T-helper 1 cell (primary cell): ENCODE data around the gene IPO9.

Experiments used
- DNase-seq, 5 donors: peaks; one replicate each; pipeline ENCODE4 v3.0.0-alpha.2; 2012 to 2020
- total RNA-seq, 4 donors: gene quantifications; one replicate each; lab custom pipeline; 2026; lab: John Stamatoyannopoulos, UW

Gene IPO9
- 52.5 to 97.7 (median 88.3) reads per million in 4 donors for total RNA-seq

DNA sequence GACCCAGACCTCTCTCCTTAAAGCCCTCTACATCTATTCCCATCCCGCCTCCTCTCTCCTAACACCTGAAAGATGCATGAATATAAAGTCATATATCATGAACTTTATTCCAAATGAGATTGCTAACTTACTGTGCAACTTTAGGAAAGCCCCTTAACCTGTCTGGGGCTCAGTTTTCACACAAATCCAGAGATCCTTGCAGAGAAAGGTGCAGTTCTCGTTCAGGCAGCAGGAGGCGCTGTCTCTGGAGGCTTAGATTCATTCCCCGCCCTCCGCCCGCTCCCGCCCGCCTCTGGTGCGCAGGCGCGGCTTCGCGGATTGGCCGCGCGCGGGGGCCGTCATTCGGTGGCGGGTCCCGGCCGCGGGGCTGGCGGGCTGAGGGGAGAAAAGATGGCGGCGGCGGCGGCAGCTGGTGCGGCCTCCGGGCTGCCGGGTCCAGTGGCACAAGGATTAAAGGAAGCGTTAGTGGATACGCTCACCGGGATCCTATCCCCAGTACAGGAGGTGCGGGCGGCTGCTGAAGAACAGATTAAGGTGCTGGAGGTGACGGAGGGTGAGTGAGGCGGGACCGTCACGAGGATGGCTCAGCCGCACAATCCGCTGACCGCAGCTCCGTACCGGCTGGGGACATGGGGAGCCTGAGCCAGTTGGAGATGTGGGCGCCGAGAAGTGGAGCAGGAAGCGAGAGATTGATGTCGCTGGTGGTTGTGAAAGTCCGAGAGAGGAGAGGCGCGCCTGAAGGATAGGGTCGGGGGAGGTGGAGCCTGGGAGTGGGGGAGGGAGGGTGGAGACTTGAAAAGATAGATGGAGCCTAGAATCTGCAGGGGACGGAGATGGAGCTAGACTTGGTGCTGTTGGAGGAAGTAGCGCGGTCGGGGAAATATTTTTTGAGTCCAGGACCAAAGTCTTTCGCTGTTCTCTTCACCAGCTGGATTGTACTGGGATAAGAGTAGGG is at the start of gene IPO9:
IPO9 (plus strand) TSS at position 338 of the 955 bp plus-strand sequence; CDS start at position 391, 53 bp downstream.
- peak; percentile 85 to 93 (median 92) for DNase-seq

DNA sequence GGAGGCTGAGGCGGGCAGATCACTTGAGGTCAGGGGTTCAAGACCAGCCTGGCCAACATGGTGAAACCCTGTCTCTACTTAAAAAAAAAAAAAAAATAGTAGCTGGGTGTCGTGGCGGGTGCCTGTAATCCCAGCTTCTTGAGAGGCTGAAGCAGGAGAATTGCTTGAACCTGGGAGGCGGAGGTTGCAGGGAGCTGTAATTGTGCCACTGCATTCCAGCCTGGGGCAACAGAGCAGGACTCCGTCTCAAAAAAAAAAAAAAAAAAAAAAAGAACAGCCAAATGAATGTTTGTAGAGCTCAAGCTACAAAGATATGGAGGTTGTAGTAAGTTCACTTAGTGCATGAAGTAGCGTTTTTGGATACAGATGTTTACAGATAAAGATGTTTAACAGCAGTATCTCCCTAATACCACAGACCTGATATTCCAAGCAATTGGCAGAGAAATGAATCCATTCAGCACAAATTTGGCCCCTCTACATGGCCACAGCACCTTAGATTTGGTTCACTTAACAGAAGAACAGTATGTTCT is 49.5 kb upstream of the IPO9 start:
- DNase-seq = no peak

DNA sequence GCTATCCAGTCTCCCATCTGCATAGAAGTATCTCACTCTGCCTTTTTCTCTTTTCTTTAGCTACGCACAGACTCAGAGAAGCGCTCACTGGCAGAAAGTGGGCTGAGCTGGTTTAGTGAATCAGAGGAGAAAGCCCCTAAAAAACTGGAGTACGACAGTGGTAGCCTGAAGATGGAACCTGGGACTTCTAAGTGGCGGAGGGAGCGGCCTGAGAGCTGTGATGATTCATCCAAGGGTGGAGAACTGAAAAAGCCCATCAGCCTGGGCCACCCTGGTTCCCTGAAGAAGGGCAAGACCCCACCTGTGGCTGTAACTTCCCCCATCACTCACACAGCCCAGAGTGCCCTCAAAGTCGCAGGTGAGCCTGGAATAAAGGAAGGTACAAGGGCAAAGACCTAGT is 48.0 kb upstream of the IPO9 start:
- no peak for DNase-seq

DNA sequence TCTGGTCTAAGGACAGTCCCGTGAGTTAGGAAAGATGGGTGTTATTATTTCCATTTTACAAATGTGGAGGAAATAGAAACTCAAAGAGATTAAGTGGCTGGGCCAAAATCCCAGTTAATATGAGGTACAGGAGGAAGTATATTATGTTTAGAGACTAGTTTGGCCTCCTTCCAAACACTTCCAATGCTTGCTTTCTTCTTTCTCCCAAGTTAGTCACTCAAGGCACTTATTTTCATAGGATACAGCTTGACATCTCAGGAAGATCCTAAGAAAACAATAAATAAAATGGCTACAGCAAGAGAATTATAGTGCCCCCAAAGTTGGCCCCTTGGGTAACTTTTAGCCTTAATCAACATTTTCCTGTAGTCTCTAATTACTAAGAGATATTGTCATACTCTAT is 47.5 kb upstream of the IPO9 start:
- no peak for DNase-seq

DNA sequence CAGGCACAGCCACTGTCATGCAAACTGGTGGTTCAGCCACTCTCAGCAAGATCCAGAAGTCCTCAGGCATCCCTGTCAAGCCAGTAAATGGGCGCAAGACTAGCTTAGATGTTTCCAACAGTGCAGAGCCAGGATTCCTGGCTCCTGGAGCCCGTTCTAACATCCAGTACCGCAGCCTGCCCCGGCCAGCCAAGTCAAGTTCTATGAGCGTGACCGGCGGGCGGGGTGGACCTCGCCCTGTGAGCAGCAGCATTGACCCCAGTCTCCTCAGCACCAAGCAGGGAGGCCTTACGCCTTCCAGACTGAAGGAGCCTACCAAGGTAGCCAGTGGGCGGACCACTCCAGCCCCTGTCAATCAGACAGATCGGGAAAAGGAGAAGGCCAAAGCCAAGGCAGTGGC is 46.6 kb upstream of the IPO9 start:
- DNase-seq = no peak

DNA sequence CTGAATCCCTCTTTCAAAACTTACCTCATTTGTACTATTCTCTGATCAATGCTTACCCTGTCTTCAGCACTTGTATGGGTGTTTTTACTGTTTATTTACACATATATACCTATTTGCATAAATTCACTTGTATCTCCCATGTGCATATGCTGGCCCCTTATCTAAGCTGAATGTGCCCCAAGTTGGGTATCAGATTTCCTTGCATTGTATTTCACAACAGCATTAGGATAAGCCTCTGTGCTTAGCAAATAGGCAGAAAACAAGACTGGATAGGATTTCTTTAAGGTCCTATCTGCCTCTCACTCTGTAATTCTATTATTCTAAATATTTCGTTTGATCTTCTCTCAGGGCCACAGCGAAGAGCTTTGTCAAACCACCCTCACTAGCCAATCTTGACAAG is 45.9 kb upstream of the IPO9 start:
- DNase-seq = no peak

DNA sequence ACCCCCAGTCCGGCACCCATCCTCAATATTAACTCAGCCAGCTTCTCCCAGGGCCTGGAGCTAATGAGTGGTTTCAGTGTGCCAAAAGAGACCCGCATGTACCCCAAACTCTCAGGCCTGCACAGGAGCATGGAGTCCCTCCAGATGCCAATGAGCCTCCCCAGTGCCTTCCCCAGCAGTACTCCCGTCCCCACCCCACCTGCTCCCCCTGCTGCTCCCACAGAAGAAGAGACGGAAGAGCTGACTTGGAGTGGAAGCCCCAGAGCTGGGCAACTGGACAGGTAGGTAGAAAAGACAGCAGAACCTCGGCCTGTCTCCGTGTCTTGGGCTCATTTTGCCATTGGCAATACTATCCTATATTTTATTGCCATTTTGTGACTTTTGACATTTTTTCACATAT is 45.4 kb upstream of the IPO9 start:
- no peak for DNase-seq

DNA sequence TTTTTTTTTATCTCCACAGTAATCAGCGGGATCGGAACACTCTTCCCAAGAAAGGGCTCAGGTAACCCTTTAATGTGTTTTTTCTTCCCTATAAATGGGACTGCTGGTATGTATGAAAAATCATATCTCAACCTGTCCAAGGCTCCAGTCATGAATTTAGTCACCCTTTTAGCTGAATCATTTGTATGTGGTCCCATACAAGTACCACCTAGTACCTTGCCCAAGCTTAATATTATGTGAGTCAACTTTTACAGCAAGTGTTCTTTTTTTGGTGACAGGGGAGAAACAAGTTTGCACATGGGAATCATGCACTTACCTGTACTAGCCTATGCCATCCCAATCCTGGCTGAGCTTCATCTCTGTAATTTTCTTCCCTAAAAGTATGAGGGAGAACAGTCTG is 43.7 kb upstream of the IPO9 start:
- no peak for DNase-seq

DNA sequence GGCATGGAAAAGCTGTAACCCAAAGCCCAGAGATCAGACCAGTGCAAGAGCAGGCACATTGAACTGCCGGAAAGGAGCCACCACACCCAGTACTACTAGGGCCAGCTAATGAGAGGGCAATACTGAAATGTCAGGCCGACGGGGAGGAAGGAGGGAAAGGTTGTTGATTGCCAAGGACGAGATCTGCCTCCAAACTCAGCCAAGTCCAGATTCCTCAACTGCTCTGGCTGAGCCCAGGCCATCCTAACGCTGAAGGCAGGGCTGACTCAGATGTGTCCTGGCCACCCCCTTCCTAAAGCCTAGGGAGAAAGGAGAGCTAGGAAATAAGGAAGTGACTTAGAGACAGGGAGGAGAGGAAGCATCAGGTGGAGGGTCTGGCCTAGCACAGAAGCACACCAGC is 42.1 kb upstream of the IPO9 start:
- DNase-seq = no peak

DNA sequence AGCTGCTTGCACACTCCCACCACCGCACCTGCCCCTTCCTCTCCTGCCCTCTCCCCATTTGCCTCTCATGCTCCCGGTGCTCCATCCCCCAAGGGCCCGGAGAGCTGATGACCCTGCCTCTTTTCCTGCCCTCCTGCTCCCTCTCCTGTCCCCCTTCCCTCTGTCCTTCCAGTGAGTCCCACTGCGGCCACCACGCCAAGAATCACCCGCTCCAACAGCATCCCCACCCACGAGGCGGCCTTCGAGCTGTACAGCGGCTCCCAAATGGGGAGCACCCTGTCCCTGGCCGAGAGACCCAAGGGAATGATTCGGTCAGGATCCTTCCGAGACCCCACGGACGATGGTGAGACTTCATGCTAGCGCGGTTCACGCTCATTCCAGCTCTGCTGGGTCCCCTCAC is 40.7 kb upstream of the IPO9 start:
- no peak for DNase-seq

DNA sequence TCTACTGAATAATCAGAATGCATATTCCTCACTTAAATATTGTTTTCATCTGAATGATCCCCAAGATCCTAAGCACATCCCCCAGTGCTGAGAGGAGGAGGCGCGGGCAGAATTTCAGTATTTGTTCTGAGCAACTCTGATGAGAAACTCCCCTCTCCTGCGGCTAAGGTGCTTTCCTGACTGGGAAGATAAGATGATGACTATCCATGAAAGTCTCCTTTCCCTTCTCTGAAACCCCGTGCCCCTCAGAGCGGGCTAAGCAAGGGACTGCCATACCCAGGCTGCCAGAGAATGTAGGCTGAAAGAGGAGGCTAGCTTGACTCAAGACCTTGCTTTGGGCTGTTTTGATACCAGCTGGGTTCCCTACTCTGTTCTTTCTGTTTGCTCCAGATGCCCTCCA is 39.7 kb upstream of the IPO9 start:
- no peak for DNase-seq

DNA sequence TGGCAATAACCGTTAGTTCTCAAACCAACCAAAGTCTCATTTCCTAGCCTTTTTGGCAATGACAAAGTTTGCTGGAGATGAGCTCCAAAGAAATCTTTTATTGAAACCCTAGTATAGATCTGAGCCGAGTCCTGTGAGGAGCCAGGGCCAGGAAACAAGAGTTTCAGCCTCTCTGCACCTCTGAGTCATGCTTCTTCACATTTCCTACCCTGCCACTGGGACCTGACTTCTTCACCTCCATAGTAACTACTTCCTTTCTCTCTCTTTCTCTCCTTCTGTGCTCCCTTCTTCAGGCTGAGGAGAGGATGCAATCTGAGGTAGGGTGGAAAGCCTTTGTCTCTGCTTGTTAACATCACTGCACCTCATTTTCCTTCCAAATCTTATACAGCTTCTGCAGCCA is 38.7 kb upstream of the IPO9 start:
- no peak for DNase-seq

DNA sequence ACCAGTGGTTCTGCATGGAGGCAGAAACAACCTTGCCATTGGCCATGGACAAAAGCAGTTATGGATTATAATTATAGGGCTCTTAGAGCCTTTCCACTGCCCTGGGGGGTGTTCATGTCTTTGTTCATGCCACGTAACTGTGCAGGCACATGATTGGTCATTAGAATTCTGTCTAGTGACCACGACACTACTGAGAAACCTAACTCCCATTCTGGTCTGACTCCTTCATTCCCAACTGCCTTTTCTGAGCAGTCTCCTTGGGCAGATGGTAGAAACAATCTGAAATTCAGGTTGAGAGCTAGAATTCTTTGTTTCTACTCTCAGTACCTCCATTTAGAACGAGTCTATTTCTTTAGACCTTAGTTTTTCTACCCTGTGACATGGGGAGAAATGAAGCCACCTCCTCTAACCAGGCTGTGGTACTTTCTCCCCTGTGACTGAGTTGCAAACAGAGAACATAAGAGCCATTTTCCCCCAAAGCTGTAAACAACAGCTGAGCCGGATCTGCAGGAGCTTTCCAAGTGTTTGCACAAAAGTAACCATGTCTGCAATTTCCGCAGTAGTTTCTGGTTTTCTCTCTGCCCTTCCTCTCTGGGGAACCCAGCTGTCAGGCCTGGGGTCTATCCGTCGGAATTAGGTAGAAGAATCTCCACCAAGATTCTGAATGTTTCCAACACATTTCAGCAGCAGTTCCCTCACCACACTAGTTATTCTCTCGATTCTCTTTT is 37.7 kb upstream of the IPO9 start:
- DNase-seq = no peak

DNA sequence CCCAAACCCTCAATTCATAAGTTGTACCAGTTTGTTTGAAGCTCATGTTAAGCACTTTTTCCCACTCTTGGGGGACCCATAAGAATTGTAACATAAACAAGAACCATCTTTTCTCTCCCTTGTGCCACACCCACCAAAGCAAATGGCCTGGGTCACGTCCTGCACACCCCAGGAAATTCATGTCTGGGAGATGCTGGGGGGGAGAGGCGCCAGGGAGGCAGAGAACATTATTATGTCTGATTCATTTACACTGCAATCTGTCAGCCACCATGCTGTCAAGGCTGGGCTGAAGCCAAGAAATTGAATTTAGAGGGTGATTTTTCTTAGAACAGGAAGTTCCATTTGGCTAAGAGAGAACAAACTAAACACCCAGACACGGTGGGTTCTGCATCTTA is 37.2 kb upstream of the IPO9 start:
- DNase-seq = no peak

DNA sequence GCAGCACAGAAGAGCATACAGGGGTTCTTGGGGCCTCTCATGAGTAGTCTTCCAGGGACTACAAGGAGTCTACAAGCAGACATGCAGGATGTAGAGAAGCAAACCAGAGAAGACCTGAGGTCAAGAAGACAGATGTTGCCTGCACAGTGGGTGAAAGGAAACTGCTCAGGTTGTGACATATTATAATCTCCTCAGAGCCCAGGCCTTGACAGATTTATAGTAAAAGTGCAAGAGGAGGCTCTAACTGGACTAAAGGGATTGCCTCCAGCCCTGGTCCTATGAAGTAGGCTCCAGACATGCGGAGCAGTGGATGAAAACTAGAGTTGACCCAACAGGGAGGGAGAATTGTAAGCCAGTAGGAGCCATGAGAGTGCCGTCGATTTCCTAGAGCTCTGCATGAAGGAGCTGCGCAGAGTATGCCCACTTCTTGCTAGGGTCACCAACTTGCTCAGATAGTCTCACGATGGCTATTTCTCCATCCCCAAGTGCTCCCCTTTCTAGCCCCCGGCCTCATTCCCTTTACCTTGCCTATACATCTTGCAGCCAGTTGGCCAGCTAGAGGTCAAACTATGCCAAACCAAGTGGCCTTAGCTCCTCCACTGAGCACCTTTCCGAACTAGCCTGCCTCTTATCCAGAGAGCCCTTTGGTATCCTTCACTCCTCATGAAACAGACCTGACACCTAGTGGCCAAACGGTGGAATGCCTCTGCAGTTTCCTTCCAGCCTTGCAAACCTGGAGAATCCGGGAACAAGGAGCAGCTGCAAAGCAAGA is 36.2 kb upstream of the IPO9 start:
- peak in 4 of 5 donors; percentile 10 to 34 (median 22) for DNase-seq

DNA sequence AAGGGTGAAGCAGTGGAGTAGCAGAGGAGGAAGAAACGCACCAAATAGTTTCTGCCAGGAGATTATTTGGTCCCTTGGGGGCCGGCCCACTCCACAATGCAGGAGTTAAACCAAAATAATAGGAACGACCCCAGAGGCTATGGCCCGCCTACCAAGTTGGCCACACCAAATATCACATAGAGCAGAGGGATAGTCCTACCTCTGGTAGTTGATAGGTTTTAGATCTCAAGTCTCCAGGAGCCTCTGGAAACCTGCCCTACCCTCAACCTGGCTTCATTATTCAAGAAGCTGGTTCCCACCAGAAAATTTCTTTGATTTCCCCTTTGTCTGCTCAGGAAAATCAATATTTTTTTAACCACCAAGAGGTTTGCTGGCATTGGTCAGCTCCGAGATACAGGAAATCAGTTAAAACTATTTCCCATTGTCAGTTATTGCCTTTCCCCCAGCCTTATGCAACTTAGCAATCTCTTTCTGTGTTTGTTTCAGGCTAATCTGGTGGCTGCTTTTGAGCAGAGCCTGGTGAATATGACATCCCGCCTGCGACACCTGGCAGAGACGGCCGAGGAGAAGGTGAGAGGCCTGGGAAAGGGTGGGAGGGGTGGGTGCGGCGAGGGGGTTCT is 35.5 kb upstream of the IPO9 start:
- no peak for DNase-seq

DNA sequence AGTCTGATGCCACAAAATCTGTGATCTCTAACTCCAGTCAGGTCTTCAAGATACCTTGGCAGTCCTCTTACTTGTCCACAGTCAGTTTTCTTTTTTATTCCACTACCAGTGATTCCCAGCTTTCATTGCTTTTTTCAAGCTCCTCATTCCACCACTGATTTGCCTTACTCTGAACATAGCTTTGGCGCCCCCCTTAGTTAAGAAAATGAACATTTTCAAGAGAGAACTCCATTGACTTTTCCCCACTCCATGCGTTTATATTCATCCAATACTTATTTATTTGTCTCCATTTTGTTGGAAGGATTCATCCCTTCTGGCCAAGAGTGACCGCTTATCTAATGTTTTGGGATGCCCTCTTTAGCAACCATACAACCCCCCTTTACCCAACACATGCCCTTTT is 33.9 kb upstream of the IPO9 start:
- no peak for DNase-seq

DNA sequence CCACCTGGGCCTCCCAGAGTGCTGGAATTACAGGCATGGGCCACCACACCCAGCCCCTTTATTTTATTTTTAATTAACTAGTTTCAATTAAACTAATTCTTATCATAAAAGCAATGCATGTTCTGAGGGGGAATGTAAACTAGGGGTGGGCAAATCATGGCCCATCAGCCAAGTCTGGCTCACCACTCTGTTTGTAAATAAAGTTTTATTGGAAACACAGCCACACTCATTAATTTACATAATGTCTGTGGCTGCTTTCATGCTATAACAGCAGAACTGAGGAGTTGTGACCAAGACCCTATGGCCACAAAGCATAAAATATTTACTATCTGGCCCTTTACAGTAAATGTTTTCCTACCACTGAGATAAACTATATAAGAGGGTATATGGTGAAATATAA is 28.7 kb upstream of the IPO9 start:
- no peak for DNase-seq

DNA sequence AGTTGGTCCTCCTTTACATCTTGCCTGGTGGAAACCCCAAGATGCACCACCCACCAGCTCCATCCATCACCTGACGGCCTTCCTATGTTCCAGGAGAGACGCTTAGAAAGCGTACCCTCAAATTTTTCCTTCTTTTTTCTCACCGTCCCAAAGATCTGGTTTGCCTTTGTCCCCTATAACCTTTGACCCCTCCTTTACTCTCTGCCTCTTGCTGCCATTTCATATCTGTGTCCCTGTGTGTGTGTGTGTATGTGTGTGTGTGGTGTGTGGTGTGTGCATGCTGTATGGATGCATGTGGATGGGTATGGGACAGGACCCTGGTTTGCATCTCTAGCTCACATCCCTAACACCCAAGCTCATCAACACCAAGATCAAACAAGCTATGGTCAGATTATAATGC is 22.2 kb upstream of the IPO9 start:
- no peak for DNase-seq

DNA sequence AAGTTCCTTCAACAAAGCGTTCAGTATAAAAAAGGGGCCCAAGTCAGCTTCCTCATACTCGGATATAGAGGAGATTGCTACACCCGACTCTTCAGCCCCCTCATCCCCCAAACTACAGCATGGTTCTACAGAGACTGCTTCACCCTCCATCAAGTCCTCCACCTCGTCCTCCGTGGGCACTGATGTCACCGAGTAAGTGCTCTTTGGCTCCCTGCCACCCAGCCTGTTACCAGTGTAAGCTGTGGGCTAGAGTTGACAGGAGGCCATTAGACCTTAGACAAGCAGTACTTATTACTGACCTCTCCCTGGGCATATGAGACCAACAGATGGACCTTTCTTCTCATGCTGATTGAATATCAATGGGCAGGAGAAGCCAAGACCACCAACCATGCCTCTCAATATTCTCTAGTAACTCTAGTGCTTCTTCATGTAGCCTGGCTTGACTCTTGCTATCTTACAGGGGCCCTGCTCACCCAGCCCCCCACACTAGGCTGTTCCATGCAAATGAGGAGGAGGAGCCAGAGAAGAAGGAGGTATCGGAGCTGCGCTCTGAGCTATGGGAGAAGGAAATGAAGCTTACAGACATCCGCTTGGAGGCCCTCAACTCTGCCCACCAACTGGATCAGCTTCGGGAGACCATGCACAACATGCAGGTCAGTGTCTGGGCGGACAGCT is 20.9 kb upstream of the IPO9 start:
- no peak for DNase-seq

DNA sequence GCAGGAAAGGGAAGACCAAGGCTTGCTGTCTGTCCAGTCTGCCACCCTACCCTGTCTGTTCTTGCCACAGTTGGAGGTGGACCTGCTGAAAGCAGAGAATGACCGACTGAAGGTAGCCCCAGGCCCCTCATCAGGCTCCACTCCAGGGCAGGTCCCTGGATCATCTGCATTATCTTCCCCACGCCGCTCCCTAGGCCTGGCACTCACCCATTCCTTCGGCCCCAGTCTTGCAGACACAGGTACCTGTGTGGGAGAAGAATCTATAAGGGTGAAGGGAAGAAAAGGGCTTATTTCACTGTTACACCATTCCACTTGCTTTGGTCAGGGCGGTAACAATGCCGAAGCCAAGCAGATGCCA is 20.3 kb upstream of the IPO9 start:
- no peak for DNase-seq

DNA sequence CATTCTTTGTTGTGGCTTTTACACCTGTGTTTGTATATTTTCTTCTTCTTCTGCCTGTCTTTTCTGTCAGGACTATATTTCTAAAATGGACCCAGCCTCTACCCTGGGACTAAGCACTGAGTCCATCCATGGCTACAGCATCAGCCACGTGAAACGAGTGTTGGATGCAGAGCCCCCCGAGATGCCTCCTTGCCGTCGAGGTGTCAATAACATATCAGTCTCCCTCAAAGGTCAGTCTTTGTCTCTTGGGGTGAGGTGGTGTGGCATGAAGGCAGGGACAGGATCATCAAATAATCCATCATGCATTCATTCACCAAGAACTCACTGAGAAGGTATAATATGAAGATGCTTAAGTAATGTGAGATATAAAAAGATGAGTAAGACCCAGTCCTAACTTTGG is 19.1 kb upstream of the IPO9 start:
- DNase-seq = no peak
